Erythroblast (primary cell): ENCODE results near the gene CLEC1A.

ENCODE experiments used
- GATA1 ChIP-seq: IDR thresholded peaks from 2 replicates; pipeline ENCODE4 v1.6.1; 2011; ENCODE audit warnings: low read depth, mild to moderate bottlenecking, control low read depth, low read length, moderate library complexity
- POLR2A ChIP-seq: IDR thresholded peaks from 2 replicates; pipeline ENCODE4 v1.6.1; 2011; ENCODE audit warnings: mild to moderate bottlenecking, low read length

DNA sequence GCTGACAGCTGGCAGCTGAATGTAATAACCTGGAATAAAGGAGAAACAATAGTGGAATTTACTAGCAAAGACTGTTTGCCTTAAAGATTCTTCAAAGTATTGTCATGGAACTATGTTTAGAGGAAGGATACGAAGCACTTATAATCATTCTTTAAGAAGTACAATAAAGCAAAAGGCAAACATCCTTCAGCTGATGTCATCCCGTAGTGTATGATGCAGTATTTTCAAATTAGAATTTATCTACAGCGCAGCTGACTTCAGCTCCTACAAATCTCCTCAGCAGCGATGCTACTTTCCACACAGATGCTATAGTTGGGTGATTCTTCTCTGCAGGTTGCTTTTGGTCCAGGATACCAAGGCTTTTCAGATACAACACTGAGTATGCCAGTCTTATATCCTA, 31.5 kb downstream of the CLEC1A start:
- TF ChIP-seq POLR2A (no peak), GATA1 (no peak)
